PC-9 (cell line): ENCODE data around the gene ESPNL.

Source experiments
- CTCF ChIP-seq: fragments of 200-600 bp; sonication (generic); conservative IDR thresholded peaks from 2 replicates; pipeline ENCODE4 v1.6.1; 2017; ENCODE audit warnings: mixed run types, antibody characterized with exemption, mild to moderate bottlenecking, moderate library complexity
- EZH2 ChIP-seq: fragments of 200-600 bp; sonication (generic); IDR thresholded peaks from 2 replicates; pipeline ENCODE4 v1.8.0; 2017; ENCODE audit warnings: antibody characterized with exemption, low read depth

DNA sequence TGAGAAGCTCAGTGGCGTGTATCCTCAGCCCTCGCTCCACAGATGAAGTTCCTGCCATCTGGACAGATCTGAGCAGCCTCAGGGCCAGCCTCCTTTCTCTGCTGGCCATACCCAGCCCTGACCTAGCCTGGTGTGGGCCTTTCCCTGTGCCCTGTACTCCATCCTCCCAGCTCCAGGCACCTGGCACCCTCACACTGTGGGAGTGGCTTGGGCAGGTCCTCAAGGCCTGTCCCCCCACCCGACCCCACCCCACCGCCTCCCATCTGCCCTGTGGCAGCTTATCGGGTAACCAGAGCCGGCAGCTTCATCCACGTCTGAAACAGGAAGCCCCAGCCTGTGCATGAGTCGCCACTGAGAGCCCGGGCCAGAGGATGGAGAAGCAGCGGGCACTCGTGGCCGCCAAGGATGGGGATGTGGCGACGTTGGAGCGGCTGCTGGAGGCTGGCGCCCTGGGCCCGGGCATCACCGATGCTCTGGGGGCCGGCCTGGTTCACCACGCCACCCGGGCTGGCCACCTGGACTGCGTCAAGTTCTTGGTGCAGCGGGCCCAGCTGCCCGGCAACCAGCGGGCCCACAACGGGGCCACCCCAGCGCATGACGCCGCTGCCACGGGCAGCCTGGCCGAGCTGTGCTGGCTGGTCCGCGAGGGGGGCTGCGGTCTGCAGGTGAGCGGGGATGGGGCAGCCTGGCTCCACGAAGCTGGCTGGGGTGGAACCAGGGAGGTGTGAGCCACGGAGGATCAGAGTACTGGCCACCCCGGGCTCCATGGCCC lies at the start of gene ESPNL:
- TF ChIP-seq CTCF: no peak
- TF ChIP-seq EZH2: no peak
